Measurements from ENCODE around the gene CCDC181.
"Not testable (repeated sequence)": the region's sequence is repeated elsewhere in the genome, so short reads cannot be mapped to it uniquely, and the experiment has no call there.

CCDC181 gene

DNA sequence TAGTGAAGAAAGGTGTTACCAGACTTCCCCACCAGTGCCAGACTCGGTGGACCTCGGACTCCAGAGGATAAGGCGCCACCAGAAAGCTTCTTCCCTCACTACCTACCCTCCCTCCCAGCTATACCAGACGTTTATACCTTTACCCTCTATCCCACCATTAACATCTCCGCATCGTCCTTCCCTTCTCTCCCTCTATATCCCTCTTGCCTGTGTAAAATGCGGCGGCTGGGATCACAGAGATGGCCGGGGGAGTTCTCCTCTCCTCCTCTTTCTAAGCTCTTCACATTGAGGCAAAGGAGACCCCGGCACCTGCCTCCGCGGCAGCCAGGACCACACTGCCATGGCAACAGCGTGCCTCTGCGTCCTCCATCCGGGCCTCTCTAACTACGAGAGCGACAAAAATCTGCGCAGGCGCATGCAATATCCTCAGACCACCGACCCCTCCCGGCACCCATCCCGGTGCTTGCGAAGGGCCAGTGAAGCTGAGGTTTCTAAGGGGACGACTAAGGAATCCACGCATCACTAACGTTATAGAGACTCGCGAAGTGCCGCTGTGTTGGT, at the start of gene CCDC181:
CCDC181 (minus strand) TSS at position 394 of the 561 bp plus-strand sequence. CDS start 2,547 bp downstream, outside the sequence.
- DNase-seq (ENCODE audit: low spot score): peak; percentile 57

DNA sequence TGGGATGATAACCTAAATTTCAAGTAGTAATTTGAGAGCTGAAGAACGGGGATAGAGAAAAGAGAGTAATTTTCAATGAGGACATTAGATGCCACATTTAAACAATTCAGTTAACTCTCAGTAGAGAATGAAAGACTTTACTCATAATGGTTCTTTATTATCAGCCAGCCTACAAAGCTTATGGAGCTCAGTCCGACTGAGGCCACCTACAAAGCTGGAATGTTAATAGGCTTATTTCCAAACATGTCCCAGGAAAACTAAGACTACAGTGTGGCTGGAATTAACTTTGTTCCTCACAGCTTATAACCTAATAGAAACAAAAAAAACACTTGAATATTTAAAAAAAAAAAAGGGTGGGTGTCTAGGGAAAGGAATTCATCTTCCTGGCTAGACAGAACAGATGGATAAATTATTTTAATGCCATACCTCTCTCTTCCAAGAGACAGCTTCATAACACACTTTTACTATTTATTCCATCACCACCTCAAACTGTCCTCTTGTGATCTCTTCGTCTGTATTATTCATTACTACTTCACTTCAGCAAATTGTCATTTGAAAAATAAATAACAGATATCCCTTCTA, 48.6 kb upstream of the CCDC181 start:
- no peak for DNase-seq (ENCODE audit: low spot score)

DNA sequence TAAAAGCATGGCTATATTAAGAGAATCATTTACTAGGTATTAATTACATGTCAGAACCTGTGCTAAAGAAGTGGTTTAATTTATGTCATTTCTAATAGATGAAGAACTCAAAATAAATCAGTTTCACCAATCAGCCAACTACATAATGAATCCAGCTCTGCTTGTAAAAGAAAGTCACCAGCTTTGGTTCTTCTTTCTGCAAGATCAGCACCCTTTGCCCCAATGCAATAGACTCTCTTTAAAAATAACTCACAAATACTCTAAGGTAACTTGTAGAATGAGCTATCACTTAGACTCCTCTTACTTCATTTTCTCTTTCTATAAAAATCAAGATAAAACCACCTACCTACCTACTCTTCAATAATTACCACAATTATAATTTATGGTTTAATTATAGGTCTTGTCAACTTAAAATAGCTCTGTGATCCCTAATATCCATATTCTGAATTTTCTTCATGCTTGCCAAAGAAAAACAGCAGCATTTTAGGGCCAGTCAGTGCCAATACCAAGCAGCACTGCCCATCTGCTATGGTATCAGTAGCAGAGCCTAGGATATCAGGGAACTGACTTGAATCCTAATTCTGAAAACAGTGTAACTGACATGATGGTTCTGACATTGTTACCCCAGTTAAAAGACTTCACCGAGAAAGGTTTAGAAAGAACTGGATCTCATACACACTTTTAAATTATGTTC, 47.2 kb upstream of the CCDC181 start:
- DNase-seq (ENCODE audit: low spot score): no peak

DNA sequence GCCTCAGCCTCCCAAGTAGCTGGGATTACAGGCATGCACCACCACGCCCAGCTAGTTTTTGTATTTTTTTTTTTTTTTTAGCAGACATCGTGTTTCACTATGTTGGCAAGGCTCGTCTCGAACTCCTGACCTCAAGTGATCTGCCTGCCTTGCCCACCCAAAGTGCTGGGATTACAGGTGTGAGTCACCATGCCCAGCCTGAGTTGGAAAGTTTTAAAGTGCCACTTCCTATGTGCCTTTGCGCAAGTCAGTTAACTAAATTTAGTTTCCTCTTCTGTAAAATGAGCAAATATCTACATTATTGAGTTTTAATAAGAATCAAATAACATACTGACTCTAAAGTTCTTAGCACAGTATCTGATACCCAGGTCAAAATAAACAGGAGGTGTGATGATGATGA, 46.1 kb upstream of the CCDC181 start:
- DNase-seq (ENCODE audit: low spot score): no peak

DNA sequence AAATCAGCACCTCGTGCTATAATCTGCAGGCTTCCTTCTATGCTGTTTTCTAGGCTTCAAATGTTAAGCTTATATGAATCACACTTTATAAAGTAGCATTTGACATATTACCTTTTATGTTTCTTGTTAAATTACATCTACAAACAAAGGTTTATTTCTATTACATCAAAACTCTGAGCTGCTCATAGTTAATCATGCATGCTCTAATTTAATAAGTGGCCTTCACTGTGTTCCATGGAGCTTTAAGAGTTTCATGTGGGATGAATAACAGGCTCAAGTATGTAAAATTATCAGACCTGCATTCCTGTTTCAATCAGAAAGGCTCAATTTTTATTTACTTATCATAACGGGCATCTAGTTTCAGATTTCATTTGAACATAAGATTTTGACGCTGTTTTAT, 45.5 kb upstream of the CCDC181 start:
- DNase-seq (ENCODE audit: low spot score): no peak

DNA sequence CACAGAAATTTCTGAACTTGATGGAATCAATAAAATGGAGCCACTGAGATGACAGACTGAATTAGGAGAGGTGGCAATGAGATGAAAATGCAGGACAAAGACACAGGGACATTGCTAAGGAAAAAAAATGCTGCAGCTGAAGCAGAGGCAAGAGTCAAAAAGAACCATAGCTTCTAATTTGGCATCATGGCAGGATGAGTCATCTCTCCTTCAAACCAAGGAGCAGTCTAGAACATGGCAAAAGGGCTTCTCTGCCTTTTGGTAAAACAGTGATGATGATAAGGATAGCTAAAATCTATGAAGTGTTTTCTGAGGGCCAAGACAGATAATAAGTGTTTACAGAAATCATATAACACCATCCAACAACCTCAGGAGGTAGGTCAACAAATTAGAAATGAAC, 41.7 kb upstream of the CCDC181 start:
- DNase-seq (ENCODE audit: low spot score): no peak

DNA sequence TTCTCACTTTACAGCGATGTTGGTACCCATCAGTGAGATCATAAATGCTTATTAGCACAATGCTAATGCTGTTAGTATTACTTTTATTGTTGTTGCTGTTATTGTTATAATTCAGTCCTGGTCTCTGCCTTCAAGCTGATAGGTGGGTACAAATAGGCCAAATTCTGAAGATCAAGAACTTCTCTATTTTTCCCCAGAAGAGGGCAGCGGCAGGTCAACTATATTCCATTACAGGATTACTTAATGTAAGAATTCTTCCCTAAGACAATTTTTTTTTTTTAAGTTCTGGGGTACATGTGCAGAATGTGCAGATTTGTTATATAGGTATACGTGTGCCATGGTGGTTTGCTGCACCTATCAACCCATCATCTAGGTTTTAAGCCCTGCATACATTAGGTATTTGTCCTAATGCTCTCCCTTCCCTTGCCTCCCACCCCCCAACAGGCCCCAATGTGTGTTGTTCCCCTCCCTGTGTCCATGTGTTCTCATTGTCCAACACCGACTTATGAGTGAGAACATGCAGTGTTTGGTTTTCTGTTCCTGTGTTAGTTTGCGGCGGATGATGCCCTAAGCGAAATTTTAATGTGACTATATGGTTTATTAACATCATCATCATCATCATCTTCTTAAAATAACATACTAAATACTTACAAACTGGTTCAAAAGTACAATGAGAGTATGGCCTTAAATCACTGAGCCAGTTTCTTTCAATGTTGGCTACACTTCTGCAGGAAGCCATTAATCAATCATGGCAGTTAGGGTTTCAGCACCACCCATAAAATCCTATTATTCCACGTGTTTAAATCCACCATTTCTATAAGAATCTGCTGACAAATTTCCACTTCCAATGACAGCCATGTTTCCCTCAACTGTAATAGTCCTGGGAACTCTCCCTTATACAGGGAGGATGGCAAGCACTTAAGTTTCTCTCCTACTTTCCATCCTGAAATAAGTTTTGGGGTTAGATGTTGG, 39.3 kb upstream of the CCDC181 start:
- peak; percentile 29 for DNase-seq (ENCODE audit: low spot score)

DNA sequence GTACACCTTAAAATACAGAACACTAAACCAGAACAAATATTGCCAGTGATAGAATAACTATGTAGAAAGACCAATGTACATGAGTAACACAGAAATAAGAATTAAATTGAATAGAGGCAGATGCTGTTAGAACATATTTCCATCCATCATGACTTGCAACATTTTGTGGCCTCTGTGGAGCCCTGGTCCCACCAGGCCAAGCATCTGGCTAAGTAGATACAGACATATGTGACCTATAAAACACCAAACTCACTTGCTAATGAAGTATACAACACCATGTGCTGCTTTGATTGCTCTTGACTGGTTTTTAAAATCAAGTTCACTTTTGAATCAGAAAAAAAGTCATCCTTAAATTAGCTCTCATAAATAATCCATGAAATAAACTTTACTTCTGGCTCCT, 38.0 kb upstream of the CCDC181 start:
- no peak for DNase-seq (ENCODE audit: low spot score)

DNA sequence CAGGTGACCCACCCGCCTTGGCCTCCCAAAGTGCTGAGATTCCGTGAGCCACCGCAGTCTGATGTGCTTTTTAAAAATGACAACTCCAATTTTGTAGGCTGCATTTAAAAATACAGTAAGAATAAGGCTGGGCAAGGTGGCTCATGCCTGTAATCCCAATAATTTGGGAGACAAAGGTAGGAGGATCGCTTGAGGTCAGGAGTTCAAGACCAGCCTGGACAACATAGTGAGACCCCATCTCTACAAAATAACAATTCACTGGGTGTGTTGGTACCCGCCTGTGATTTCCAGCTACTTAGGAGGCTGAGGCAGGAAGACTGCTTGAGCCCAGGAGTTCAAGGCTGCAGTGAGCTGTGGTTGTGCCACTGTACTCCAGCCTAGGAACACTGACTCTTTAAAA, 35.1 kb upstream of the CCDC181 start:
- no peak for DNase-seq (ENCODE audit: low spot score)

DNA sequence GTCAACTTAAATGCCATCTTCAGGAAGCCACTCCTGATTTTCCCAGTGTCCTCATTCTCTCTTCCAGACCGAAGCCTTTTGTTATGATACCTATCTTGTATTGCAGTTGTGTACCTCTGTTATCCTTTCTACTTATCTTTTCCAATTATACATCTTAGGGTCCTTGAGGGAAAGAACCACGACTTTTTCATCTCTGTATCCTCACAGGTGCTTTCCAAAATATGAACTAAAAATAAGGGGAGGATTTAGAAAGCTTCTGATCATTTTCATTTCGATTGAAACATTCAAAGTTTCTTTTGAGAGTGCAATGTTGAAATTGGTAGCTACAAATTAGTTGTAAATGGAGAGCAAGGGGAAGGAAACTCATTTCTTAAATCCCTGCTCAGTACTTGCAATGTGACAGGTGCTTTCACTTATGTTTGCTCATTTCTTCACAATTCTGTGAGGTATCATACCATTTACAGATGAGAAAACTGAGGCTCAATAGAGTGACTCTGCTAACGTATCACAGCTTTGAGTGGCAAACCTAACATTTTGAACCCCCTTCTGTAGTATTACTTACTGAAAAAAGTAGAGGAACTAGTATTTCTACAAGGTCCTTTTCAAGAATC, 34.2 kb upstream of the CCDC181 start:
- no peak for DNase-seq (ENCODE audit: low spot score)

DNA sequence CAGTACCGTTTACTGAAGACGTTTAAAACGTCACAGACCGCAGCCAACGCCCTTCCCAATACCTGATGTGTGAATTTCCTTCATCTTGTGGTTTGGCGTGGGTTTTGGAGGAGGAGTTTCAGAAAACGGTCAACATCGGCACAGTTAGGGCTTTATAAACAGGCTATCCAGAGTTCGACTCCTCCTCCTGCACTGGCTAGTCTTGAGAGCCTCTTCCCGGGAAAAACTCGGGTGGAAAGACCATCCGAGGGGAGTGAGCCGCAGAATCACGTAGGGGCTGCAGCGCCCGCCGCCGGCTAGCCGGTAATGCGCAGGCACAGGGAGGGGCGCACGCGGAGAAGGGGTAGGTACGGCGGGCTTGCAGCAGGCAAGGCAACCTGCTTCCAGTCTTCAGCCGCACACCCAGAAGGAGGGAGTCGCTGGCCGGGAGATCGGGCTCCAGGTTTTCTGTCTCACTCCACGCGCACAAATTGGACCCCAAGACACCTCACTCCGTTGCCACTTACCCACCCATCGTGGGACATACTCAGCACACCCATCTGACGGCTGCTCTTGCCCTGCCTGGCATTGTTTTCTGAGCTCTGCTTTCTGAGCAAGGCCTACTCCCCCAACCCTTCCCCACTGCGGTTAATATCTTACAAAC, 33.0 kb upstream of the CCDC181 start:
- DNase-seq (ENCODE audit: low spot score): no peak

DNA sequence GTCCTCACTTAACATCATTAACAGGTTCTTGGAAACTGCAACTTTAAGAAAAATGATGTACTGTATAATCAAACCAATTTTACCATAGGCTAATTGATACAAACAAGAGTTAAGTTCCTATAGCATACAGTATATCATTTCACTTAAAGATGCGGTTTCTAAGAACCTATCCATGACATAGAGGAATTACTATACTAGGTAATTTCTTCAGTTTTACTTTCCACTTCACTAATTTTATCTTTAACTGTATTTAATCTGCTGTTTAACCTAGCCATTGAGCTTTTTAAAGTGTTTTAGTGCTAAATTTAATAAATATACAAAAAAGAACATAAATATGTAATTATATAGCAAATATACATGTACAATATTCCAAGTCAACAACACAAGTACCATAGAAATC, 30.2 kb upstream of the CCDC181 start:
- no peak for DNase-seq (ENCODE audit: low spot score)

DNA sequence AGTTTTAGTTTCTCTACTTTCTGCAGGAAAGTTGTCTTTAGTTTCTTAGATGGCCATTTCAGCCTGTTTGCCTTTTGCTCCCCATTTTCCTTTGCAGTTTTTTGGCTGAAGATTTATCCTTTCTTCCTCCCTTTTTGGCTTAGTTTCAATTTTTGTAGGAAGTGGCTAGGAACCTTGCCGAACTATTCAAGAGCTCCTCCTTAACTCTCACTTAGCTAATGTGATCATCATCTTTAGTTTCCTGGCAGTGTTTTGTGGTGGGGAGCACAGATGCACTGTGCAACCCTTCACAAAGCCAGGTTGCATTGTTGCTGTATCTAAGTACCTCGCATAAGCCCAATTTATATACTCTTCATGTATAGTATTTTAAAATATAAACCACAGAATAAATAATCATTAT, 28.8 kb upstream of the CCDC181 start:
- no peak for DNase-seq (ENCODE audit: low spot score)

DNA sequence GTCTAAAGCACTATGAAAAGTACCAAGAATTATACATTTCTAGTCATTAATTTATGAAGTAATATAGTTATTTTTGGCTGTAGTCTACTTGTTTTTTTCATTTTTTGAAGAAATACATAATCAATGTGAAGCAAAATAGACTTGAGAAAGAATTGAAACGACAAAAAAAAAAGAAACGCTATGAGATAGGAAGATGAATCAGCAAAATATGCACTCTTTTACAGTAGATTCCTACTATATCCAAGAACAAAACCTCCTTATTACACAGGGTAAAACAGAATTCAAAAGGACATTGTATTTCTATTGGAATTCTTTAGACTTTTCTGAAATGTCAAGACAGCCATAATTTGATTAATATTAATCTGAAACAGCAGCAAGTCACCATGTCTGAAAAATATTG, 25.6 kb upstream of the CCDC181 start:
- no peak for DNase-seq (ENCODE audit: low spot score)

DNA sequence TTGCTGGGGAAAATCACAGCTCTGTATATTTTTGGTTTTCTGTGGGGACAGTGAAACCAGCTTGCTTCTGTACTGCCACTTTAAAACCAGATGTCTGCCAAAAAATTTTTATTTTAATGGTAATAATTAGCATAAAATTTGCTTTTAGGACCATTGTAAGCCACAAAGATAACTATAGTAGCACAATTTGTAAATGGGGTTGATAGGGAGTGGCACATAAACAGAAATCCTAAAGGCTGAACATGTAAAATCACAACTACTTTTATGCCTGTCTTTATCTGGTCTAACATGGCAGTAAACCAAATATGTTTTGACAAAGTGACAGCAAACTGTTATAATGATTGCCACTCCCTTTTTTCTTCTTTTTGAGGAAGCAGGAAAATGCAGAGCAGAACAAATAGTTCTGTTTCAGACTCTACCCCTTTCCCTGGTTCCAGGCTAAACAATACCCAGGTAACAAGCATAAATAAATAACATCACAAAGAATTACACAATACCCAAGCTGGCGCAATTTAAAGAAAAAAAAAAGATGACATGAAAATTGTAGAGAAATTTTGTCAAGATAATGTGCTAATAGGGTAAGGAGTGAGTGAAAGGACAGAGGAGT, 24.0 kb upstream of the CCDC181 start:
- no peak for DNase-seq (ENCODE audit: low spot score)

DNA sequence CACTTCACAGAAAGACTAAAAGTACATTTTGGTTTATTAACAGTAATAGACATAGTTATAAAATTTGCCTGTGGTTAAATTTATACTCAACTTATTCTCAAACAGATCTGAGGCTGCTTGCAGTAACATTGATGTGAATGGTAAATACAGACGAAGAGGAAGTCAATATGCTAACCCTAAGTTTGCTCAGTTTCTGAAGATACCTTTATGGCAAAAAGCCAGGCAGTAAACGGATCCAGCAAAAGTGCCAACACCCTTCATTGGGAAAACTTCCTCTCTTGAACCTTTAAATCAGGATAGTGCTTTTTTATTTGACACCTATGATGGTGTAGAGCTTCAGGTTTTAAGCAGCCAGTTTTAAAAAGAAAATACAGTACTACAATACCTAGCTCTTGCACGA, 16.6 kb upstream of the CCDC181 start:
- no peak for DNase-seq (ENCODE audit: low spot score)

DNA sequence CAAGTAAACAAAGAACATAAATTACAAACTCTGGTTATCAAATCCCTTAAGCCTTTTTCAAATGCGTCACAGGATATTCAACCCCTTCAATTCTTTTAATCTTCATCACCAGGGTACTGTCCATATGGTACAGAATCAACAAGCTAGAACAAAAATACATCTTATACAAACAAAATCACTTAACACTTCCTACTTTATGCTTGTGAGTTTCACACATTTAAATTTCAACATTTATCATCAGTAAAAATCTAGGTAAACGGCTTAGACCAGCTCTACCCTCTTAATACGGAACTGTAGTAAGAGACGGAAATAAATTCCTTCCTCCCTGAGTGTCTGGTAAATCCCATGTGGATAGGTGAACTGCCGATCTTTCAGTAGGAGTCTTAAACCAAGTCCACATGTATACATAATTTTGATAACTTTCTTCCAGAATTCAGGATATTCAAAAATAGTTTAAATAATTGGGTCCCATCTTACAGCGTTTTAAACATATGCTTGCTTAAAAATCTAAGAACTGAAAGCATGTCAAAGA, 1.0 kb downstream of the CCDC181 start:
- peak; percentile 17 for DNase-seq (ENCODE audit: low spot score)

DNA sequence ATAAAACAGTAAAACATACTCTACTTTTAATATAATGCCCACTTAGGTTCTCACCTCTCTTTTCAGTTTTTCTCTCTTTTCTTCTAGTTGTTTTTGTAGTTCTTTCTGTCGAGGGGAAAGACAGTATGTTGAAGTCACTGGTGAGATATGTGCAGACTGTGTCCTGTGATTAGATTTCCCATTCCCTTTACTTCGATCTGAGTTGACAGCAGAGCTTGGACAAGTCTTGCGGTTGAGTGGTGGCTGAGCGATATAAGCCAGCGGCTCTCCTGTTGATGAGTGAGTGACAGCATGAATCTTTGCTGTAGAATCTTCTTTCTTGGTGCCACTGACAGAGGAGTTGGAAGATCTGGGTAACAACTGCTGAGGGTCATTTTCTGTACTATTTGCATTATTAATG, 6.0 kb downstream of the CCDC181 start:
- DNase-seq (ENCODE audit: low spot score): no peak

DNA sequence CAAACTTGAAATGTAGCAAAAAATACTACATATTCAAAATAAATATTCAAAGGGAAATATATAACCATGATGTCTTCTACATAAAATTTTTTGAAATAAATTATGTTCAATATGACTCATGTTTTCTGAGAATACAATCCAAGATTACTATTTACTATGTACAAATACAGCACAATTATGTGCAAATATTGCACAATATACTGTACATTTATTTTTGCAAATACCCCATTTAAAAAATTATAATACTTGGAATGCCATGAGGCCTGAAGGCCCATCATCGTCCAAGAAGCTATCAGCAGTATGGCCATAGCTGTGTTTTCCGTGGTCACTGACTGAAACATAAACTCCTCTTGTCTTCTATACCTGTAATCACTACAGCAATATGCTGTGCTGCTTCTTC, 12.3 kb downstream of the CCDC181 start:
- no peak for DNase-seq (ENCODE audit: low spot score)

DNA sequence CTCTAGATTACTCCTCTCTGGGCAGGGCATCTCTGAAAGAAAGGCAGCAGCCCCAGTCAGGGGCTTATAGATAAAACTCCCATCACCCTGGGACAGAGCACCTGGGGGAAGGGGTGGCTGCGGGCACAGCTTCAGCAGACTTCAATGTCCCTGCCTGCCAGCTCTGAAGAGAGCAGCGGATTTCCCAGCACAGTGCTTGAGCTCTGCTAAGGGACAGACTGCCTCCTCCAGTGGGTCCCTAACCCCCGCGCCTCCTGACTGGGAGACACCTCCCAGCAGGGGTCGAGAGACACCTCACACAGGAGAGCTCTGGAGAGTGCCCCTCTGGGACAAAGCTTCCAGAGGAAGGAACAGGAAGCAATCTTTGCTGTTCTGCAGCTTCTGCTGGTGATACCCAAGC, 18.9 kb downstream of the CCDC181 start:
- not testable (repeated sequence) for DNase-seq (ENCODE audit: low spot score)

DNA sequence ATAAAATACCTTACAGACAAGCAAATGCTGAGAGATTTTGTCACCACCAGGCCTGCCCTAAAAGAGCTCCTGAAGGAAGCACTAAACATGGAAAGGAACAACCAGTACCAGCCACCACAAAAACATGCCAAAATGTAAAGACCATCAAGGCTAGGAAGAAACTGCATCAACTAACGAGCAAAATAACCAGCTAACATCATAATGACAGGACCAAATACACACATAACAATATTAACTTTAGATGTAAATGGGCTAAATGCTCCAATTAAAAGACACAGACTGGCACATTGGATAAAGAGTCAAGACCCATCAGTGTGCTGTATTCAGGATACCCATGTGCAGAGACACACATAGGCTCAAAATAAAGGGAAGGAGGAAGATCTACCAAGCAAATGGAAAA, 24.7 kb downstream of the CCDC181 start:
- DNase-seq (ENCODE audit: low spot score): not testable (repeated sequence)
